HG03066 (cell line): ENCODE data around the gene DOP1B.
"Not testable (repeated sequence)": the region's sequence is repeated elsewhere in the genome, so short reads cannot be mapped to it uniquely, and the experiment has no call there.

Source experiments
- ATAC-seq: cut with Tn5 transposase; IDR thresholded peaks from one replicate; pipeline ENCODE4 v1.9.1; 2021; ENCODE audit warnings: low read depth; ENCODE audit not compliant: unreplicated experiment

DOP1B gene

DNA sequence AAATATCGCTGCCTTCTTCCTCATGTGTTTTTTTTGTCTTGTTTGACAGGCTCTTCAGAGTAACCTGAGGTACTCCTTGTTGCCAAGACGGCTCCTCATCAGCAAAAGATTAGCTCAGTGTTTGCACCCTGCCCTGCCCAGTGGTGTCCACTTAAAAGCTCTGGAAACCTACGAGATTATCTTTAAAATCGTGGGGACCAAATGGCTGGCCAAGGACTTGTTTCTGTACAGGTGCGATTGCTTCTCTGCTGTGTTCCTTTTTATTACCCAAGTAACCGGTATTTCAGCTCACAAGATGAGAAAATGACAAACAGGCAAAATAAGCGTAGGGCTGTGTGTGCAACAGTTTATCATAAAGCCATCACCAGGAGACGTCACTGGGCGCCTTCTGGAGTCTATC, 42.4 kb downstream of the DOP1B start:
- ATAC-seq, result no peak

DNA sequence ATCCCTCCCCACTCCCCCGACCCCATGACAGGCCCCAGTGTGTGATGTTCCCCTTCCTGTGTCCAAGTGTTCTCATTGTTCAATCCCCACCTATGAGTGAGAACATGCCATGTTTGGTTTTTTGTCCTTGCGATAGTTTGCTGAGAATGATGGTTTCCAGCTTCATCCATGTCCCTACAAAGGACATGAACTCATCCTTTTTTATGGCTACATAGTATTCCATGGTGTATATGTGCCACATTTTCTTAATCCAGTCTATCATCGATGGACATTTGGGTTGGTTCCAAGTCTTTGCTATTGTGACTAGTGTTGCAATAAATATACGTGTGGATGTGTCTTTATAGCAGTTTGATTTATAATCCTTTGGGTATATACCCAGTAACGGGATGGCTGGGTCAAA, 43.0 kb downstream of the DOP1B start:
- ATAC-seq, result not testable (repeated sequence)

DNA sequence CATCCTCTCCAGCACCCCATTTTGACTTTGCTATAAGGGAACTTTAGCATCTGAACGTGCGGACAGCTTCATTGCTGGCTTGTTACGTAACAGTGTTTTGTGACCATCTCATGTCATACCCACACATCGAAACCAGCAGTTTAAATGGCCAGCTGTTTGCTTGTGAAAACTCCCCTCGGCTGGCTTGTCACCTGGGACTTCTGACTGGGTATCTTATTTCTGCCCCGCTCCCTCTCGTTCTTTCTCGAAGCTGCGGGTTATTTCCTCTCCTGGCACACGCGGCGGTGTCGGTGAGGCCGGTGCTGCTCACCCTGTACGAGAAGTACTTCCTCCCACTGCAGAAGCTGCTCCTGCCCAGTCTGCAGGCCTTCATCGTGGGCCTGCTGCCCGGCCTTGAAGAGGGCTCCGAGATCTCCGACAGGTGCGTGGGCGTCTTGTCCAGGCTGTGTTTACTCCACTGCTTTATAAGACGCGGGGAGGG, 43.5 kb downstream of the DOP1B start:
- no peak for ATAC-seq

DNA sequence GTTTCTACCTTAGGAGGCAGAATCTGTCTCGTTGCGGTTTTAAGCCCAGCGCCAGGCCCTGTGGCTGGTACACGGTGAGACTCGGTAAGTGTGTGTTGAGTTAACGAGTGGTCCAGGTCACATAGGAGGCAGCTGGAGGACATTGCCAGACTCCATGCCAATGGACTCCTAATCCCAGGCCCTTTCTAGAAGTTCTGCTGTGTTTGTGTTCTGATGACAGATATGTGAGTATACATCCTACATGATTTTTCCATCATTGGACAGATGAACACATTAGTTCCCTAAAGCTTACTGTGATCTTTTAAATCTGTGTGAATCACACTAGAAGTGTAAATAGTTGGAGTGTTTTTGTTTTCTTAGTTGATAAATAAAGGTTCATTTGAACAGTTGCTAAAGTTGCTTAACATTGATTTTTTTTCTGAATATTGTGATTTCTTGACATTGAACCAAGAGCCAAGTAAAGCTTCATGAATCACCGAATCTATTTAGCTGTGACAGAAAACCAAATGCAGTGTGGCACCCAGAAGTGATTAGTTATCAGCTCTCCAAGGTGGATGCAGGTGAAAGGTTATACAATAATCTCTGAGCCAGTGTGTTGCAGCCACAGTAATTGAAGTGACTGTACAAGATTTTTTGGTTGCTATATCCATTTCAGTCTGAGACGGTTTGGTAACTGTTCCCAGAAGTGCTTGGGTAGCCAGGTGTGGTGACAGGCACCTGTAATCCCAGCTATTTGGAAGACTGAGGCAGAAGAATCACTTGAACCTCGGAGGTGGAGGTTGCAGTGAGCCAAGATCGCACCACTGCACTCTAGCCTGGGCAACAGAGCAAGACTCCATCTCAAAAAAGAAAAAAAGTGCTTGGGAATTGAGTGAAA, 46.3 kb downstream of the DOP1B start:
- ATAC-seq, result no peak

DNA sequence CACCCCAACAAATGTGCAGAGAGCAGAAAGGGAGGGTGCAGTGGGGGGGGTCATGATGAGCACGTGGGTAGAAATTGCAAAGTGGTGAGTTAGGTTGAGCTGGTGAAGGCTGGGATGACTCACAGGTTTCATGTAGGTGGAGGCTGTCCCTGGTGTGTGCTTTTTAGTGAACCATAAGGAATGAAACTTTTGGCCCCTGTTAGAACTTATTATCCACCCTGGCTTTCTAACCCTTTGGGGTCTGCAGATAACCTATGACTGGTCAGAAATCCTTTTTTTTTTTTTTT, 46.9 kb downstream of the DOP1B start:
- no peak for ATAC-seq

DNA sequence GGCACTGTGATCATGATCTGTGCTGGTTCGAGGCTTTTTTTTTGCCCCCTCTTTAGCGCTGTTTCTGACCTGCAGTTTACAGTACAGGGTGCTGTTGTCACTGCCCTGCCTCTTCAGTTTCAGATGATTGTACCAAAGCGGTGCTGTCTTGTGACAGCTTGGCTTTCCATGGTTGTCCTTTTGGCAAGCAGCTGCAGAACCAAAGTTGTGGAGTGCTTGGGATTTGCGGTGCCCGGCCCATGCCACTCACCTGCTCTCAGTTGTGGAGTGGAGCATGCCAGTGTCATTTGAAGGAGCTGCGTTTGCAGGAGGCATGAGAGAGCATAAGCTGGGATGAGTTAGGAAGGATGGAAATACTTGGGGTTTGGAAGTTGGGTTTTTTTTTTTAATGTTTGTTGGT, 48.4 kb downstream of the DOP1B start:
- ATAC-seq, result no peak

DNA sequence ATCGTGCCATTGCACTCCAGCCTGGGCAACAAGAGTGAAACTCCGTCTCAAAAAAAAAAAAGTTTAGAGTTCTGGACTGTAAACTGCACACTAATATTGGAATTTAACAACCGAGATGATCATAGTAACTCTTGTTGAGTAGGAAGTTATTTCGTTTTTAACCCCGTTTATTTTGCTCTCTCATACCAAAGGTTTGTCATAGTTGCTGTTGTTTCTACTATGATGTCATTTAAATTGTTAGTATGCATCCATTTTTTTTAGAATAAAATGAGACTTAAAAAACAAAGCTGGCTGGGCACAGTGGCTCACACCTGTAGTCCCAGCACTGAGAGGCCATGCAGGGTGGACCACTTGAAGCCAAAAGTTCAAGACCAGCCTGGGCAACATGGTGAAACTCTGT, 49.3 kb downstream of the DOP1B start:
- no peak for ATAC-seq
